HG02852 (cell line): Measurements from ENCODE around the gene ADSS2.
"Not testable (repeated sequence)": the region's sequence is repeated elsewhere in the genome, so short reads cannot be mapped to it uniquely, and the experiment has no call there.

Experiments used
- ATAC-seq: cut with Tn5 transposase; IDR thresholded peaks from one replicate; pipeline ENCODE4 v1.9.1; 2021; ENCODE audit warnings: mild to moderate bottlenecking, moderate library complexity; ENCODE audit not compliant: unreplicated experiment

The ADSS2 gene

DNA sequence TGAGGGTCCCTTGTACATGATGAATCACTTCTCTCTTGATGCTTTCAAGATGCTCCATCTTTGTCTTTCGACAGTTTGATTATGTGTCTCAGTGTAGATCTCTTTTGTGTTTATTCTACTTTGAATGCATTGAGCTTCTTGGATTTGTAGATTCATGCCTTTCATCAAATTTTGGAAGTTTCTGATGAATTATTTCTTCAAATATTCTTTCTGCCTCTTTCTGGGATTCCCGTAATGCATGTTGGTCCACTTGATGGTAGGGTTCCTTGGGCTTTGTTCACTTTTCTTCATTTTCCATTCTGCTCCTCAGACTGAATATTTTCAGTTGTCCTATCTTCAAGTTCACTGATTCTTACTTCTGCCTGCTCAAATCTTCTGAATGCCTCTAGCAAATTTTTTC lies 50.7 kb downstream of the ADSS2 start:
- no peak for ATAC-seq

DNA sequence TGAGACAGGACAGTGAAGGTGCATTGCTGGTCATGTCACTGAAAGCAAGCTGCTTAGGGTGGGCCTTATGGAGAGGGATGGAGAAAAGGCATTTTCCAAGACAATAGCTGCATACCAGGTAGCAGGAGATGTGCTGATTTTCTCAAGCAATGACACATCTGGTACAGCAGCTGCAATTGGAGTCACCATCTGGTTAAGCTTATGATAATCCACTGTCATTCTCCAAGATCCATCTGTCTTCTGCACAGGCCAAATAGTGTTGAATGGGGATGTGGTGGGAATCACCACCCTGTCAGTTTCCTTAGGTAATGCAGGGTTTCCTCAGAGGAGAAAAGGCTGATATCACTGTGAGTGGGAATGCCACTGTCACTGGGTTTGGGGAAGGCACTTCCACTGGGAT lies 54.6 kb downstream of the ADSS2 start:
- ATAC-seq, result no peak

DNA sequence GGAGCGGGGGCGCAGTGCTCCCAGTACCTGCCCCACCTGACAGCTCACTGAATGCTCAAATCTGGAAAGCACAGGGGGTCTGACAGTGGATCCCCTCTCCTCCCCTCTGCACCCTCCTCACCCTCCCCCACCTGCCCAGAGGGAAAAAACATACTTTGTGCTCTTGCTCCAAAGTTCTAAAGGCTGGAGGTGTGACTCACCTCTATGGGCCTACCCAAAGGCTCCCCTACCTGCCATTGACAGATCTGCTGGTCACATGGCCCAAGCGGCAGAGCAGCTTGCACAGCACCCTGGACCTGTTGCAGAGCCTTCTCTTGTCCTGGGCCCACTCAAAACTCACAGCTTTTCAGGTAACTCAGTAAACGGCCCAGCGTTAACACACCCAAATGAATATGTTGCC lies 55.7 kb downstream of the ADSS2 start:
- no peak for ATAC-seq

DNA sequence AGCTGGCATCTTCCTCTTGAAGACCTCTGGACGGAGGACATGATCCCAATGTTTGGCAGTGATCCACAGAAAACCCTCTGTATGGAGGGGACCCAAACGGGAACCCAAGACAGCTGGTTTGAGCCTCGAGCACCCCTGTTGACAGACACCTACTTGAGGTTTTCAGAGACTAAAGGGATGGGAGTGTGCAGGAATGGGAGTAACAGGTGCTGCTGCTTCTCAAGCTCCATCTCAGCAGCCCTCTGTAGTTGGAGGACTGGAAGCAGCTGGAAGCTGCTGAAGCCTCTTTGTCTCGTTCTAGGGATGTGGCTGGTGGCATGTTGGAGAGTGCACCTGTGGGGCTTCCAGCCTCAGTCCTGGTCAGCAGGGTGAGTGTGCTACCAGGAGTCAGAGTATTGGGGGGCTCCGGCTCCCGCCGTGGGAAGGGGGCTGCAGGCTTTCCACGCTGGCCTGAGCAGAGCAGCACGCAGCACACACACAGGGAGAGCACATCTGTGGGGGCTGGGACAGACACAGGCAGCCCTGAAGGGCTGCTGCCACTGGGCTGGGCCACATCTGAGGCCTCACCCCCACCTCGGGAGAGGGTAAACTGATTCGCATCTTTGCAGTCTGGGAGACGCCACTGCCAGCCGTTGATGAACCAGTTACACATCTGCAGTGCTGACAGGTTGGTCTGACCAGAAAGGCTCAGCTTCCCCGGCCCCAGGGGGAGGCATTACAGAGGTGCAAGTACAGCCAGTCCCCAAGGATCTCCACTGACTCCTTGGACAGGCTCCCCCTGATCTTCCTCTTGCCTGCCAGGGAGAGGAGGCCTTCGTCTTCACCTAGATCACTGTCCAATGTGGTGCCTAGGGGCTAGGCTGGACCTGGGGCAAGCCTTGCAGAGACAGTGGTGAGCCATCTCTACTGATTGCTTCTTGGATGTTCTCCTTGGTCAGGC lies 56.6 kb downstream of the ADSS2 start:
- ATAC-seq, result no peak

DNA sequence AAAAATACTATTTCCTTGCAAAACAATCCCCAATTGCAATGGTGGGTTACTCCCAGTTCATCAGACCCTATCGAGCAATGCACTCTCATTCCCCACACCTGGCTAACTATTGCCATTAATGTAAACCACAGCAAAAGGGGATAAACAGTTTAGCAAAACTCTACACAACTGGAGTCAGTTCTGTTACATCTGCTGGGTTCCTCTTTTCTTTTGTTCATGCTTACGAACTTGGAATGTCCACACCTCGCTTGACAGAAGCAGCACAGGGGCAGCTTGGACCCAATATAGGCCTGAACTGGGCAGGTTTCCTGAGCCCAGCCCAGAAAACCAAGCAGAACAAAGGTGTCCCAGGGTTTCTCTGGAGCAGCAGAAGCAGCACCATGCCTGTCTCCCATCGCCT lies 57.4 kb downstream of the ADSS2 start:
- no peak for ATAC-seq

DNA sequence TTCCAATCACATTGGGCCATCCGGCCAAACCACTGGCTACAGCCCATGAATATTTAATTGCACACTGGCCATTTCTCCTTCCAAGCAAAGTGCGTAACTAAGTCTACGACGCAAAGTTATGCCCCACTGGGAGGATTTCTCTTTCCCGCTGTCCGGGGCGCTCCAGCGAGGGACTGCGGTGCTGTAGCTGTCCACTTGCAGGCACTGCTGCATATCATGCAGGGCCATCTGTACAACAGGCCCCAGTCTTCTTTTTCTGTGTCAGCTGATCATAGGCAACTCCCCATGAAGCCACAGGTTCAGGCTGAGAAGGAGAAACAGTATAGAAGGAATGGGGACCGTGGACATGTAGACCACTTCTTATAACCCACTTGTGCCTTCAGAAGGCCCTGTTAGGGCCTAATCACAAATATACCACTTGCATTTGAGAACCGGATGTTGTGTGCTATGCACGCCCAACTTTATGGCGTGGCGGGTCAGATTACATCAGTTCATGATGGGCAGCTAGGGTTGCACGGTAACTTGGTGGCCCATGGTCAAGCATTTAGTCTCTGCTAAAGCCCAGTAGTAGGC lies 58.0 kb downstream of the ADSS2 start:
- no peak for ATAC-seq

DNA sequence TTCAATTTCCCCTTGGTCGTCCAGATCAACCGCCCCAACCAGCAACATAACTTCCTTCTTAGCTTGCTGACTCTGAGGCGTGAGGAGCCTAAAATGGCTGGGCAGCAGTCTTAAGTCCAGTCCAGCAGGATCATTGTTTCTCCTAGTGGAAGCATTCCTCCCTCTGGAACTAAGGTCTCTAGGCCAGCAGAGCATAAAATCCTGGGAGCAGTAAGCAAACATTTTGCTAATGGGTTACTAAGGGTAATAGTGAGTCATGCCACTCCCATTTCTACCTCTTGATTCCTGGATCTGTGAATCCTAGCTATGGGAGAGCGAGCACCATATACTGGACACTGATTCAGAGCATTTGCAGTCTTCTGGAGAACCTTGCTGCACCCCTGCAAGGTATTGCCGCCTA lies 59.9 kb downstream of the ADSS2 start:
- no peak for ATAC-seq

DNA sequence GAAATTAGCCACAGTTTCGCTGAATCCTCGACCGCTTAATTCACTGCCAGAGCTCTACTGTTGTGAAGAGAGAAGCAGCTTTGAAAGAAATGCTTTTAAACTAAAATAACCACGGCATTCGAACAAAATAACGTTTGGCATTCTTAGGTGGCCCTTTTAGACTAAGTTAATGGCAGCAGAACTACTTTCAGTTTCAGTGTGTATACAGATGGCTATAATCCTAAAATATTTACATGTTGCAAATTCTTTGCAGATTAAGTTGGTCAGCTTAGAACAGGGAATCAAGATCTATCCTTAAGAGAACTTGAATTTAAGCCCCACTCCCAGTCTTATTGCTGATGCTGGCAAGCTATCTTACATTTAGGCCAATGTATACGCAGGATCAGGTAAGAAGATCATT lies 62.7 kb downstream of the ADSS2 start:
- ATAC-seq, result no peak

DNA sequence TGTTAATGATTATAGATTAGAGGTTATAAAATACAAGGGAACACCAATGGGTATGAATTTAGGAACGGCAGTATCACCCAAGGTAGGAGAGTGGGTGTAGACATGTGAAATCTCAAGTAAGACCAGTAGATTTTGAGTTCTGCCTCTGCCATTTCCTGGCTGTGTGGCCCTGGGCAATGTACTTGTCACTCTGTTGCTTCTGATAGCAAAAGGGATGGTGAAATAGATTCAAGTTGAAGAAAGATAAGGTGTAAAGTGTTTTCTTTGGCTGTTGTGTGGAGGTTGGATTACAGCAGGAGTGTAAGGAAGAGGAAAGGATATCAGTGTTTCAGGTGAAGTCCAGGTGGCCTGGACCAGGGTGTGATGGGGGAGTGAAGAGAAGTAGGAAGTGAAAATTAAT lies 64.3 kb downstream of the ADSS2 start:
- no peak for ATAC-seq

DNA sequence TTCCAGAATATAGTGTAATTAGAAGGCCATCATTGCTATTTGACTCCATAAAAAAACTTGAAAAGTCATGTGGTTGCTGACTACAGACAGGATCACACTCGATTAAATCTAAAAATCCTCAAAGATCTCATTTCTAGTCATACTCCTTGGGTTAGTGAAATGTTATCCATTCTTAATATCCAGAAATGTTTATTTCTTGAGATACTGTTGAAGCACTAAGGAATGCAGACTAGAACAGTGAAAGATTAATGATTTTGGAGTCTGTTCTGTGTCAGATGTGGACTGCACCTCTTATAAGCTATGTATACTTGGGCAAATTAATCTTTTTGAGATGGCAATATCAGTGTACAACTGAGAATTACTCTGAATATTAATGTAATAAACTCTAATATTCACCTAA lies 65.1 kb downstream of the ADSS2 start:
- ATAC-seq, result no peak

DNA sequence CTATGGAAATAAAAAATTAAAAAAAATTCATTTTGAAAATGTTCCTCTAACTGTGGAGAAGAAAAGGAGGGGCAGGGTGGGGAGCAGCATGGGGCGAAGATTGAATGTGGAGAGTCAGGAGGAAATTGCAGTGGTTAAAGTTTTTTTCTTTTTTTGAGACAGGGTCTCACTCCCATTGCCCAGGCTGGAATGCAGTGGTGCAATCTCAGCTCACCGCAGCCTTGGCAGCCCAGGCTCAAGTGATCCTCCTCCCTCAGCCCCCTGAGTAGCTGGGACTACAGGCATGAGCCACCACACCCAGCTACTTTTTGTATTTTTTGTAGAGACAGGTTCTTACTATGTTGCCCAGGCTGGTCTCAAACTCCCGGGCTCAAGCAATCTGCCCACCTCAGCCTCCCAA lies 67.6 kb downstream of the ADSS2 start:
- ATAC-seq, result no peak

DNA sequence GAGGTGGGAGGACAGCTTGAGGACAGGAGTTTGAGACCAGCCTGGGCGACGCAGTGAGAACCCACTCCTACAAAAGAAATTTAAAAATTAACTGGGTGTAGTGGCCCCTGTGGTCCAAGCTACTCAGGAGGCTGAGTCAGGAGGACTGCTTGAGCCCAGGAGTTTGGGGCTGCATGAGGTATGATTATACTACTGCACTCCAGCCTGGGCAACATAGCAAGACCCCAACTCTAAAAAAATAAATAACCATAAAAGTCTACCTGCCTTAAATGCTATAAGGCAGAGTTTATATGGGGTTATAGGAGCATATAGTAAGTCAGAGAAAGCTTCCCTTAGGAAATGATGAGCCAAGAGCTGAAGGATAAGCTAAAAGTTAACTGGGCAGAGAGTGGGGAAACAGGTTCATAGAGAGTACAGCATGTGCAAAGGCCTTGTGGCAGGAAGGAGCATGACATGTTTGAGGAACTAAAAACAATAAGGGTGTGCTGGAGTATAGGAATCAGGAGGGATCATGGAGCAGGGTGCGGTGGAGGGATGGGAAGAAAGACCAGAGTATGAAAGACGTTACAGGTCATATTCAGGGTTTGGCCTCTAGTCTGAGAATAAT lies 68.3 kb downstream of the ADSS2 start:
- no peak for ATAC-seq

DNA sequence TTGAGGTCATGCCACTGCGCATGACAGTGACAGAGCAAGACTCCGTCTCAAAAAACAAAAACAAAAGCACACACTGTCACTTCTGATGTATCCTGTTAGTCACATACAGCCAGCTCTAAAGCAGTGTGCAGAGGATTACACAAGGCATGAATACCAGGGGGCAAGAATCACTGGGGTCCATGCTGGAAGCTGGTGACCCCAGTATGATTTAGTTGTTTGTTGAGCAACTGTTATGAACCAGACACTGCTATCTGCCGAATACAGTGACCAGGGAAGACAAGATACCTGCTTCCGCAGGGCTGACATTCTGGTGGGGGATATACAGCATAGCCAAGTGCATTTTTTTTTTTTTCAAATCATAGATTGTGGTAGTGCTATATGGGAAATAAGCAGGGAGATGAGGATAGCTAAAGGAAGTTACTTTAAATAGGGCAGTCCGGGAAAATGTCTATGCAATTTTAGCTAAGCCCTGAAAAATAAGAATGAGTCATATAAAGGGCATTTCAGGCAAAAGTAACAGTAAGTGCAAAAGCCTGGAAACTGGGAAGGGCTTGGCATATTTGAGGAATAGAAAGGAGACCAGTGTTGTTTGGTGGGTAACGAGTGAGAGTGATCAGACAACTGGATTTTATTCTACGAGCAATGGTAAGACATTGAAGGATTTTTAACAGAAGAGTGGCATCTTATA lies 69.7 kb downstream of the ADSS2 start:
- ATAC-seq, result no peak

DNA sequence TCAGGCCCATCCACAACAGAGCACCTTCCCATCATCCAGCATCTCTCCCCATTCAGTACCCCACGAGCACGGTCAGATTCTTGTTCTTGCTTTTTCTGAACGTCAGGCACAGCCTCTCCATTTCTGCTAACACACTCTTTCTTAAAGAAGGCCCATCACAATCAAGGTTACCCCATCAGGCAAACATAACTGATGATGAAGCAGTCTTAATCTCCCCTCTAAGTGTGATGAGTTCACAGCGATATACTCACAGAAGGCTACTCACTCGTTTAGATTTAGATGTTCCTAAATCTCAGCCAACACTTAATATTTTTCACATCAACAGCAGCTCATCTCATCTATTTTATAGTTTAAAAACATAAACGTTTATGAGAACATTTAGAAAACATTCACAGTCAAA lies 75.6 kb downstream of the ADSS2 start:
- ATAC-seq, result no peak

DNA sequence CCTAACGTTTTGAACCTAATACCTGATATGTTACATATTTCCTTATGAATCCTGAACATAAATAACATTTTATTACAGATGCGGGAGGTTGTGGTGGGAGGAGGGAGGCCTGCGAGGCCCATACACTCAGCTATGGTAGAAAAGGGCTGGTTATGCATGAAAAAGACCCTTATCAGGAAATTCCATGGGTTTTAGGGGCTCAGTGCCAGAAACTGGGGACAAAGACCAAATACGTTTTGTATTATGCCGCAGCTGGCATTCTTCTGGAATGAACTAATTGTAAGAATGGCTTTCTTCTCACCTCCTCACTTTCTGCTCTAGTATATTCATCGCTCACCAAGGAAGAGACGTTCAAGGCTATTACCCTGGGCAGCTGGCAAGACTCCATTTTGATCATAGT lies 76.7 kb downstream of the ADSS2 start:
- no peak for ATAC-seq

DNA sequence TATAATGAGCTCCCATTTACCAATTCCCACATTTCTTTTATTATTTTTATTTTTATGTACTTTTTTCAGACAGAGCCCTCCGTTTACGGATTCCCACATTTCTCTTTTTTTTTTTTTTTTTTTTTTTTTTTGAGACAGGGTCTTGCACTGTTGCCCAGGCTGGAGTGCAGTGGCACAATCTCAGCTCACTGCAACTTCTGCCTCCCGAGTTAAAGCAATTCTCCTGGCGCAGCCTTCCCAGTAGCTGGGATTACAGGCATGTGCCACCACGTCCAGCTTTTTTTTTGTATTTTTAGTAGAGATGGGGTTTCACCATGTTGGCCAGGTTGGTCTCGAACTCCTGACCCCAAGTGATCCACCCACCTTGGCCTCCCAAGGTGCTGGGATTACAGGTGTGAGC lies 77.2 kb downstream of the ADSS2 start:
- not testable (repeated sequence) for ATAC-seq

DNA sequence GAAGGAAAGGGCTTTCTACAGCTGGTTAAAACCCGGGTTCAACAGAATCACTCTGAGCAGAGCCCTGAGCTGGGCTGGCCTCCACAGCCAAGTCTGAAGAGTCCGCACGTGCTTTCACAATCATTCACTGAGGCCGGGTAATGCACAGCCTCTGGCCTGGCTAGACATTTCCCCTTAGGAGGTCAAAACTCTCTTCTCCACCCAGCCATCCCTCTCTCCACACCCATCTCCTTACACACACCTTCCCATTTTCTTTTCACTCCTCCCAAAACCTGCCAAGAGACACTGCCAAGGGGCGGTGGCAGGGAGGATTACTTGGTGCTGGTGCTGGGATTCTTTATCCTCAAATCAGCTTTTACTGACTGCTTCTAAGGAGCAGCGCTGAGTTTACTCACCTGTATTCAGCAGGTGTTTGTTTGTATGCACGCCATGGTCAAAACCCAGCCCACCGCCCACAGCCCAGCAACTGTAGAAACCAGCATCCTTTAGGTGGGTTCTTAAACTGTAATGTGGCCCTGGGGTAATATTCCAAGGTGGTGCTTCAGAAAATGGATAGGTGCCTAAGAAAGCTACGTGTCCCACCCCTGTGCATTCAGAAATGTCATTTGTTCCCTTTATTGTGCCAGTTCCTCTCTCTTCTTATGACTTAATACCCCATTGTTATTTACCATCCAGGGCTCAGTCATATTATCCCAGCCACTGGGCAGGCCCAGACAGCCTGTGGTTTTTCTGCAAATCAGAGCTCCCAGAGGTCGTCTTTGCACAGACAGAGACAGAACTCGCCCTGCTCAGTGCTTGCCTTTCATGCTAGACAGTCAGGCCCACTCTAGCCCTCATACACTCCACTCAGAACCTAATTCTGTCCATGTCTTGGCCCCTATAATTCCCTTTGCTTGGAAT lies 80.2 kb downstream of the ADSS2 start:
- peak; percentile 71 for ATAC-seq

DNA sequence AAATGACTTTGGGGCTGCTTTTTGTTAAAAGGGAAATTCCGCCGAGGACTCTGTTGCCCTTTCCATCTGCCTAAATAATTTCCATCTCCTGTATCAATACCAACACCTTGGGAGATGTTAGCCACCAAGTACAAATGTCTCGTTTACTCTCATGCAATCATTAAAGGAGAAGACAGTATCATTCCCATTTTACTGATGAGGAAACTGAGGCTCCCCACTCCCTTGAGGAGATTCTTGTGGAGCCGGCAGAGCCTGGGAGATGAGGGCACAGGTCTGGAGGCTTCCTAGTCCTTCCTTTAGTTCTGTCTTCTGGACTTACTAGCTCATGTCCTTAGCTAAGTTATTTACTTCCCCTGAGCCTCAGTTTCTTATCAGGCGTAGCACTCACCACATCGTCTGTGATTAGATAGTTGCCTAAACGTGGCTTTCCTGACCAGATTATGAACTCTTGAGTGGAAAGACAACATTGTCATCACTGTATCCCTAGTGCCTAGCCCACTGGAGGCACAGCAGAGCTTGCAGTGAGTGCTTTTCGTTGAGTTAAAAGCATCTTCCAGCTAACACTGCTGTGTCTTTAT lies 81.6 kb downstream of the ADSS2 start:
- ATAC-seq, result no peak

DNA sequence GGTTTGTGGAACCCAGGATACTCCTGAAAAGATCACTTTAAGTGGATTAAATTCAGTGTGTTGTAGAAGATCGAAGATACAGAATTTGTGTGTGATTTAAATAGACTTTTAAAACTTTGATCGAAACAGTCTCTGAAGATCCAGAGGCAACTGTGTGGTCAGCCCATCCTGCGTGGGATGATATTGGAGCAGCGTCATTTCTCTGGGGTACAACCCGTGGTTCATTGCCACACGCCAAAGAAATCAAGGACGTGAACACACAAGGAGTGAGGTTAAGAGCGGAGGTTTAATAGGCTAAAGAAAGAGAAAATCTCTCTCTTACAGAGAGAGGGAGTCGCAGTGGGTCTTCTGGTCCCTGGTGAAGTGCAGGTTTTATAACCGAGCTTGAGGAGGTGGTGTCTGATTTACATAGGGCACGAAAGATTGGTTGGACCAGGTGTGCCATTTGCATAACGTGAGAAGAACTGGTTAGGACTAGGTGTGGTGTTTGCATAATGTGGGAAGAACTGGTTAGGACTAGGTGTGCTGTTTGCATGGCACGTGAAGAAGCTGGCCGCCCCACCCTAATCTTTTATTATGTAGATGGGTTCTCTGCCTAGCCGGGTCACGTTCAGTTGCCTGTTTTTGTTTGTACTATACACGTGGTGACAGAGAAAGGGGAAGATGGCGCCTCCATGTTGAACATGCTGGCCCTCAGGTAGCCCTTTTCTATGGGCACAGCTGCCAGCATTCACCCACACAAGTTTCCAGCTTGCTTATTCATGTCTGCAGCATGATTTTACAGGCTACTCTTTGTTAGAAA lies 82.3 kb downstream of the ADSS2 start:
- no peak for ATAC-seq
